M059J (cell line): ENCODE data around the gene HERC5. TPM values are rescaled to one million over a fixed set of nuclear protein-coding genes. Genes with fewer than 3 reads are reported as not detected.

ENCODE experiments used
- DNase-seq: peaks from one replicate; pipeline ENCODE4 v3.0.0-alpha.2; 2012; ENCODE audit warnings: low read depth
- total RNA-seq: library from RNA; depleted of rRNA; stranded (reverse); fragments of >200 nt; shearing (Covaris generic); gene quantifications from 2 replicates; pipeline ENCODE4 v1.2.3, GENCODE V29; 2014; rRNA removed

Gene HERC5
- total RNA-seq, 1 experiment from 2014 or later = 59.8 TPM

DNA sequence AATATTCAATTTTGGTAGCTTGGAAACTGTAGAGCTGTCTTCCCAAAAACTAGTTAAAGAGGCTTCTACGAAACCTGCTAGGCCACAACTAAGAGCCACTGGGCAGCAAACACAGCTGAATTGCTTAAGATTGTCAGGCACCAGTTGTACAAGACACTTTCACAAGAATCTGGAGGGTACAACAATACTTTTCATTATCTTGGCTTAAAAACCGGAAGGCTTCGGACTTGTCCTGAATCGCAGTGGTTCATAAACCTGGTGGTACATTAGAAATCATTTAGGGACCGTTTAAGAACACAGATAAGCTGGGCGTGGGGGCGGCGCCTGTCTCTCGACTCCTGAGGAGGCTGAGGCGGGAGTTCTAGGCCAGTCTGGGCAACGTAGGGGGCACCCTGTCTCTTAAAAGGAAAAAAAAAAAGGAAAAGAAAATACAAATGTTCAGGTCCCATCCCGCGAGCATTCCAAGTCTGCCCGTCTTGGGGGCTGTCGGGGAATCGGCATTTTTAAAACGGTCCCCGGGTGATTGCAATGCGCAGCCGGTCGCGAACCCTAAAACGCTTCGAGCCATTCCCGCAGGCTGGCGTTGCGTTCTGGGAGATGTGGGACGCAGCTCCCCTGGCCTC, 65.9 kb downstream of the HERC5 start:
- peak; percentile 29 for DNase-seq

DNA sequence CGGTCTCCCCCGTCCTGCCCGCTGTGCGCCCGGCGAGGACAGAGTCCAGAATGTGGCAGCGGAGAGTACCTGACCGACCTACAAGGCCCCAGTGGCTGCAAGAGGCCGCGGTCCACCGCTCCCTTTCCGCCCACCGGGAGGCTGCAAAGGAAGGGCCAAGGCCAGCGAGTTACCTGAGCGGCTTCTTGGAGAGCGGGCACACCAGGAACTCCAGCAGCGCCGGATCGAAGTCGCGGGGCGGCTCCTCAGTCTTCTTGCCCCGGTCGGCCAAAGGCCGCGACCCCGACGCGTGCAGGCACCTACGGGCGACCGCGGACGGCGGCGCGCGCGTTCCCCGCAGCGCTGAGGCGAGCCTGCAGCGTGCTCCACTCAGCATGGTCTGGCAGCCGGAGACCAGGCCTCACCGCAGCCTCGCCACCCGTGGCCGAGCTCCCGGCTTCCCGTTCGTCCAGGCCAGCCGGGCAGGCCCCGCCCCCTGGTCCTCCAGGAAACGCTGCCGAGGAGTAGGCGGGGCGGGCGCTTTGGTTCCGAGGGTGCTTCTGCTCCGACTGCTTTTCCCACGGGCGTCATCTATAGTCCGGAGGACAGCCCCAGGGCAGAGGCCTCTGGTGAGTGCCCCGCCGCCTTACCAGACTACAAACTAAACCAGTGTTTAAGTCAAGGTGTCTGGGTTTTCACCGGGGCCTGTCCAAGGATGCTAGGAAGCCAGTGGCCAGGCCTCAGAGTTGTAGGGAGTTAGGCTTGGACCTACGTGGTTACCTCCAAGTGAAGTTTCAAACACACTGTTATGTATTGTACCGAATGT, 66.6 kb downstream of the HERC5 start, which contains the start of gene PYURF:
Gene PYURF, minus strand, starts transcription at position 452 of the 805 bp plus-strand sequence. Its CDS starts 76 bp downstream, at position 376.
- peak; percentile 94 for DNase-seq

DNA sequence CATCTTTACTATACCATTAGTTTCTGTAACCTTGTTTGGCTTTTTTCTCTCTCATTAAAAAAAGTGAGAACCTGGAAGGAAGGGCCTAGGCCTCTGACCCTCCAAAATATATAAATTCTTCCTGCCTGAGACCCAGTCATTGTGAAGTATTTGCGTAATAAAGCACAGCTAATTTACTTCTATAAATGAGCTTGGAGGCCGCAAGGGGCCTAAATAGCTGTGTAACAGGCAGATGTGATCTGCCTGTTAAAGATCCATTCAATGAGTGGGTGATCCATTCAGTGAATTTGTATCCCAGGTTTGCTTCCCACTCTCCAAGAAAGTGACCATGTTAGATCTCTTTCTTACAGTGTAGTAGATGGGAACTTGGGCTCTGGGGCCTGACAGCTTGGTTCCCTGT, 67.3 kb downstream of the HERC5 start:
- DNase-seq = peak; percentile 9

DNA sequence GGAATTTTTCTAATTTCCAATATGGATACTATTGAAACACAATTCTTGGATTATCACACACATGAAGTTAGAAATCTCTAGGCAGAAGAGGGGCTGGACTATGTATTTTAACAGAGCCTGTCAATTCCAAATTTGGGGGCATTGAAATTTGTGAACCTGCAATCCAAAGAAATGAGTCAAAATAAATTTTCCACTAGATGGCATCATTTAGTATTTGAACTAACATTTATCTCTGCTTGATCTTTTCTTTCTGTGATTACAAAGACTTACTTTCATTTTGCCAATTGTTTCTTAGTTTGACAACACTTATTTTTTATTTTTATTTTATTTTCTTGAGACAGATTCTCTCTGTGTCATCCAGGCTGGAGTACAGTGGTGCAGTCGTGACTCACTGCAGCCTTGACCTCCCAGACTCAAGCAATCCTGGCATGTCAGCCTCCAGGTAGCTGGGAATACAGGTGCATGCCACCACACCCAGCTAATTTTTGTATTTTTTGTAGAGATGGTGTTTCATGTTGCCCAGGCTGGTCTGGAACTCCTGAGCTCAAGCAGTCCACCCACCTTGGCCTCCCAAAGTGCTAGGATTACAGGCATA, 69.4 kb downstream of the HERC5 start:
- peak; percentile 27 for DNase-seq

DNA sequence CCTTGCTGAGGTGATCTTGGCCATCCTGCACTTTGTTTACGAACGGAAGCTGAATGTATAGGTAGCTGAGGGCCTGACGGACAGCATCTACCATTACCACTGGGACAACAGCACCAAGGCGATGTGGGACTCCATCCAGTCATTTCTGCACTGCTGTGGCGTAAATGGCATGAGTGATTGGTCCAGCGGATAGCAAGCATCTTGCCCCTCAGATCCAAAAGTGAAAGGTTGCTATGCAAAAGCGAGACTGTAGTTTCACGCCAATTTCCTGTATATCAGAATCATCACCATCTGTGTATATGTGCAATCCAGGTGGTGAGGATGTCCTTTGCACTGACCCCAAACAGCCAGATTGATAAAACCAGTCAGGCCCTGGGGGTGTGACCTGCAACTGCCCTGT, 70.9 kb downstream of the HERC5 start:
- no peak for DNase-seq

DNA sequence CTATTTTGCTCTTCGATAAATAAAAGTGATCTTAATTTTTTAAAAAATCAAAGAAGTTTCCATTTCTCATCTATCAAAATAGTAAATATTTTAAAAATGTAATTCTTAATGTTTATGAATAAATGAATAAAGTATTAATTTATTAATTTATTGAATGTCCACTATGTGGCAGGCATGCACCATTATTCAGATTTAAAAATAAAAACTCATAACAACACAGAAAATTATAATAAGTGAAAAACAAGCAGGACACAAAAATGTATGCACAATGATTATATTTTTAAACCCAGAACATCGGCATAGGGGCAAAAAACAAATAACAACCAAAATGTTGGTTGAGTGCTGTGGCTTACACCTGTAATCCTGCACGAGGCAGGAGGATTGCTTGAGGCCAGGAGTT, 71.9 kb downstream of the HERC5 start:
- no peak for DNase-seq

DNA sequence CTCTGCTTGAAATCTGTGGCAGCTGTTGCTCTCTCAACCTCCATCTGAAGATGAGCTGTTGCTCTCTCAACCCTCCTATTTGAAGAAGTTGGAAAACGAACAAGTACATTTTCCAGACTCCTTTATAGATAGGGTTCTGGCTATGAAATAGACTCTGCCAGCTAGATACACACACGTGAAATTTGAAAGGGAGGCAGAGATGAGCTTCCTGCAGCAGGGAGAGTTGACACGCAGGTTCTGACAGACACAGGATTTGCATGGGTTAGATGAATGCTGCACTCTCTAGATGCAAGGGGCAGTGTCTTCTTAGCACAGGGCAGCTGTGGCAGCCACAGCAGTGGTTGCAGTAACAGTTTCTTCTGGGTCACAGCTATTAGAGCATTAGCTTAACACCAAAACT, 74.6 kb downstream of the HERC5 start:
- no peak for DNase-seq

DNA sequence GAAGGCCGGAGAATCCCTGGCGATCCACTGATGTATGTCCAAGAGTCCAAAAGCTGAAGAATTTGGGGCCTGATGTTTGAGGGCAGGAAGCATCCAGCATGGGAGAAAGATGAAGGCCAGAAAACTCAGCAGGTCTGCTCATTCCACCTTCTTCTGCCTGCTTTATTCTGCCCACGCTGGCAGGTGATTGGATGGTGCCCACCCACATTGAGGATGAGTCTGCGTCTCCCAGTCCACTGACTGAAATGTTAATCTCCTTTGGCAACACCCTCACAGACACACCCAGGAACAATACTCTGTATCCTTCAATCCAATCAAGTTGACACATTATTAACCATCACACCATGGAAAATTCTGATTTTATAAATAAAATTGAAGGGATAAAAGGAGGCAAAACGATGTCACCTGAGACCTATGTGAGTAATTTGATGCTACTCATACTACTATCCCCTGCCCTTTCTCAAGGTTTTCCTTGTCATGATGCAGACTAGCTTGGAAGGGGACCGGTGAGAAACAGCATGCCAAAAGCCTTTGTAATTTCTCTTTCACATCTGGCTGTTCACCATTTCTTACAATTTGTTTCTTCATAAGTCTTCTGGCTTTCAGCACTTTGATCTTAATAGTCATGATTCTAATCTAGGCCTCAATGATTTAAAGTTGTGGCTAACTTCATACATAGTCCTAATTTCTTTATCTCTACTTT, 76.3 kb downstream of the HERC5 start:
- DNase-seq = peak; percentile 59

DNA sequence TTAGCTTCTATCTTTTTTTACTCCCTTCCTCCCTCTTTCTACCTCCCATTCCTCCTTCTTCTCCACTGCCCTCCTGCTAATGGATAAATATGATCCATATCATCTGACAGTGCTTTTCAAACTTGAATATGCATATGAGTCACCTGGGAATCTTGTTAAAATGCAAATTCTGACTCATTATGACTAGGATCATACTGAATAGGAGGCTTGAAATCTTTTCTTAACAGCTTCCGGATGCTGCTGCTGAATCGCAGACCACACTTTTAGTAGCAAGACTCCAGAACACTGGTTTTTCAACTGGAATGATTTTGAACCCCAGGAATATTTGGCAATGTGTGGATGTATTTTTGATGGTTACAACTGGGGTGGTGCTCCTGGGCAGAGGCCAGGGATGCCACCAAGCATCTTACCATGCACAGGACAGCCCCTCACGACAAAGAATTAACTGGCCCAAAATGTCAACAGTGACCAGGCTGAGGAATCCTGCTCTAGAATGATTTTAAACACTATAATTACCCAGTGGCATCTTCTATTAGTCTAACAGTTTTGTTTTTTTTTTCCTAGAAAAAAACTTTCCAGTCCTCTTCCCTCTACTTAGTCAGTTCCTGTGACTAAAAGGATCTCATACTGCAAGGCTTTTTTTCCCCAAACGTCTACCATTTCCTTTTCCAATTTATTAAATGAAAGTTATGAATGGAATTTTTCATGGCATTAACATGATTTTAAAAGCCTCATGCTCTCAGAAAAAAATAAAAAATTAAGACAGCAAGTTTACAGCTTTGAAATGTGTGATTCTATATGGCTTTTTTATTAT, 77.2 kb downstream of the HERC5 start:
- peak; percentile 87 for DNase-seq

DNA sequence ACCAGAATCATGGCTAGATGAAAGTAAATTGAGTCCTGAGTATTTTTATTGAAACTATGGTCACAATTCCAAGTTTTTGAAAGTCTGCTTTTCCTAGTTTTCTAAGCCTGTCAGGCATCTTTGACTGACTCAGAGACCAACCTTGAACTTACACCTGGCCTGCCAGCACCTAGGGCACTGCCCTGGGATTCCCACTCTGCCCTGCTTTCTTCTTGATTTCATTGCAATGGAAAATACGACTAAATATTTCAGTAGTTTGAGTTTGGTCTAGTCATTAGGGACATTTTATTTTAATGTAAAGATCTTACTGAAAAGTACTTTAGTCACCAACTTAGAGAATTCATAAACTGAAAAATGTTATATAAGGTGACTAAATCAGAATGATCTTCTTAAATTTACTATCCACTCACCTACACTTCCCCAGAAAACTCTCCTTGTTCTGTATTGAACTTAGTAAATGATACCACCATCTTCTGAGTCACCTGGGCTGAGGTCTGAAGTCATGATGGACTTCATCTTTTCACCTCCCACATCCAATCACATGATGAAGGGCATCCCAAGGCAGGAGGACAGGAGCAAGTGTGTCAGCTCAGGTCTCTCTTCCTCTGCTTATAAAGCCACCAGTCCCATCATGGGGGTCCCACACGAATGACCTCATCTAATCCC, 78.3 kb downstream of the HERC5 start:
- DNase-seq = peak; percentile 8

DNA sequence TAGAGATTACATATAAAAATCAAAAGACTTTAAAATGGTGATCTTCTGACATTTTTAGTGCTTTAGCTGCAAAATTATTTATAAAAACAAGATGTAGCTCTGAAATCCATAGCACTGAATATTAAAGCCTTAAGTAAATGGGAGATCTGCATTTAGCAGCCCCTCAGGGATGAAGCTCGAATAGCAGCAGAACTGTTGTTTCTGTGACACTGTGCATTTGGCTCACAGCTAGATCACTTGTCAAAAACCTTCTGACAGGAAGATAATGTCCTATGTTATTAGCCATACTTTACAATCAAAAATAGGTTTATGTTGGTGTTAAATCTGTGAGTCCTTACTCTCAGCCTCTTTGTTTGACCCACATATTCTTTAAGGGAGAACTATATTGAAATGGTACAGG, 80.8 kb downstream of the HERC5 start:
- DNase-seq = no peak

DNA sequence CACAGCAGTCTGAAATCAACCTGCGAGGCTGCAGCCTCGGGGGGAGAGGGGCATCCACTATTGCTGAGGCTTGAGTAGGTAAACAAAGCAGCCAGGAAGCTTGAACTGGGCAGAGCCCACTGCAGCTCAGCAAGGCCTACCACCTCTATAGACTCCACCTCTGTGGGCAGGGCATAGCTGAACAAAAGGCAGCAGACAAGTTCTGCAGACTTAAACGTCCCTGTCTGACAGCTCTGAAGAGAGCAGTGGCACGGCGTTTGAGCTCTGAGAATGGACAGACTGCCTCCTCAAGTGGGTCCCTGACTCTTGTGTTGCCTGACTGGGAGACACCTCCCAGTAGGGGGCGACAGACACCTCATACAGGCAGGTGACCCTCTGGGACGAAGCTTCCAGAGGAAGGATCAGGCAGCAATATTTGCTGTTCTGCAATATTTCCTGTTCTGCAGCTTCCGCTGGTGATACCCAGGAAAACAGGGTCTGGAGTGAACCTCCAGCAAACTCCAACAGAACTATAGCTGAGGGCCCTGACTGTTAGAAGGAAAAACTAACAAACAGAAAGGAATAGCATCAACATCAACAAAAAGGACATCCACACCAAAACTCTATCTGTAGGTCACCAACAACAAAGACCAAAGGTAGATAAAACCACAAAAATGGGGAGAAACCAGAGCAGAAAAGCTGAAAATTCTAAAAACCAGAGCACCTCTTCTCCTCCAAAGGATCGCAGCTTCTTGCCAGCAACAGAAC, 82.6 kb downstream of the HERC5 start:
- peak; percentile 35 for DNase-seq

DNA sequence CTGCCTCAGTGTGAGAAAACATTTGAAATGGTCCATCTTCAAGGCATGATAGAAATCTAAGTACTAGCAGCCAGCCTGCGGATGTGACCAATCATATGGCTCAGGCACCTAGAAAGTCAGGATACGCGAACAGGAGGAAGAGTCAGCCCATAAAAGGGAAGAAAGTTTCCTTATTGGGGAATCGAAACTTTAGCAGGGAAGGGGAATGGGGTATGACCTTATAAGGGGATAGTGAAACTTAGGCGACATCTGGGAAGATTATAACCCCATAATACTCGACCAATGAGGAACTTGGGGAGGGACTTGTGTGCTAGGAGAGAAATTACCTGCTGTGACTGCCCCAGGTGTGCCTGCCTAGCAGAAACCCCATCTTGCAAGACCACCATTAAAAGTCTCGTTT, 92.9 kb downstream of the HERC5 start:
- no peak for DNase-seq

Other genes with a start within 250 kb of the HERC5 start
- gene PPM1K, start 172.6 kb upstream of the HERC5 start, total RNA-seq = 15.0 and 23.3 TPM in 2 replicates
- gene HERC6, start 78.3 kb upstream of the HERC5 start, total RNA-seq = 81.3 and 98.6 TPM in 2 replicates
- gene PYURF, start 66.7 kb downstream of the HERC5 start, total RNA-seq = 70.0 and 107 TPM in 2 replicates
- 5.1 and 8.6 TPM in 2 replicates for gene HERC3, start 135.4 kb downstream of the HERC5 start, total RNA-seq
- 8.4 and 13.8 TPM in 2 replicates for gene NAP1L5, start 240.7 kb downstream of the HERC5 start, total RNA-seq